HG02973 (cell line): ENCODE results near the gene BCL7B.
"Not testable (repeated sequence)": the region's sequence is repeated elsewhere in the genome, so short reads cannot be mapped to it uniquely, and the experiment has no call there.

Experiments used
- ATAC-seq: cut with Tn5 transposase; IDR thresholded peaks from one replicate; pipeline ENCODE4 v1.9.1; 2021; ENCODE audit warnings: moderate library complexity; ENCODE audit not compliant: unreplicated experiment

Gene BCL7B

DNA sequence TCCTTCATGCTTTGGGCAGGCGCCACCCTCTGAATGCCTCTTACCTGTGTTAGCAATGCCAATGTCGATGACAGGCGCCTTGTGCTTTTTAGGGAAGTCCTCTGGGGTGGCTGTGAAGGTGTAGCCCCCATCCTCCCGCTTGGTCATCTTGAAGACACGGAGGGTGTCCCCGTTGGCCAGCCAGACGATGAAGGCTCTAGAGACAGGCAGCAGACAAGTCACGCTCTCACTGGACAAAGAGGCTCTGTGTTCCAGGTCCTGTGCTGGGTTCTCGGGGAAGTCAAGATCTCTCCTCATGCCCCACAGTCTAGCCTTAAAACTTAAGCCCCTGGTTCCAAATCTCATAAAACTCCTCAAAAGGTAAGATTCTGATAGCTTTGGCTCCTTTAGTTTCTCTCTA lies 15.8 kb upstream of the BCL7B start:
- no peak for ATAC-seq

GRCh38 chr7:73572767-73573186 lies 15.3 kb upstream of the BCL7B start:
- ATAC-seq: no peak

- ATAC-seq: no peak
These were observed 13.5 kb upstream of the BCL7B start for GRCh38 chr7:73570977-73571376.

DNA sequence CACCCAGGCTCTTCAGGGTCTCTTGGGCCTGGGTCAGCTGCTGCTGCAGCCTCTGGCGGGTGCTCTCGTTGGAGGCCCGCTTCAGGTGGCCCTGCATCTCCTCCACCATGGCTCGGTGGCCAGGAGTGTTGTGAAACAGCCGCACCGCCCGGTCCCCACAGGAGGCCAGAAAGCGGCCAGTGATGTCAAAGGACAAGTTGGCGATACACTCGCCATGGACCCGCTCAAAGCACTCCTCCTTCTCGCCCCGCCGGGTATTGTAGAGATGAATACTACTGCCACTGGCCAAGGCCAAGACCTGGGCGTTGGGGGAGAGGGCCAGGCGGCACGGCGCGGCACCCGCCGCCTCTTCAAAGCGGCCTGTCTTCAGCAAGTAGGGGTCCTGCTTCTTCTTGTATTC lies 13.0 kb upstream of the BCL7B start:
- ATAC-seq: no peak

GRCh38 chr7:73569042-73569608 lies 11.6 kb upstream of the BCL7B start:
- ATAC-seq: no peak

DNA sequence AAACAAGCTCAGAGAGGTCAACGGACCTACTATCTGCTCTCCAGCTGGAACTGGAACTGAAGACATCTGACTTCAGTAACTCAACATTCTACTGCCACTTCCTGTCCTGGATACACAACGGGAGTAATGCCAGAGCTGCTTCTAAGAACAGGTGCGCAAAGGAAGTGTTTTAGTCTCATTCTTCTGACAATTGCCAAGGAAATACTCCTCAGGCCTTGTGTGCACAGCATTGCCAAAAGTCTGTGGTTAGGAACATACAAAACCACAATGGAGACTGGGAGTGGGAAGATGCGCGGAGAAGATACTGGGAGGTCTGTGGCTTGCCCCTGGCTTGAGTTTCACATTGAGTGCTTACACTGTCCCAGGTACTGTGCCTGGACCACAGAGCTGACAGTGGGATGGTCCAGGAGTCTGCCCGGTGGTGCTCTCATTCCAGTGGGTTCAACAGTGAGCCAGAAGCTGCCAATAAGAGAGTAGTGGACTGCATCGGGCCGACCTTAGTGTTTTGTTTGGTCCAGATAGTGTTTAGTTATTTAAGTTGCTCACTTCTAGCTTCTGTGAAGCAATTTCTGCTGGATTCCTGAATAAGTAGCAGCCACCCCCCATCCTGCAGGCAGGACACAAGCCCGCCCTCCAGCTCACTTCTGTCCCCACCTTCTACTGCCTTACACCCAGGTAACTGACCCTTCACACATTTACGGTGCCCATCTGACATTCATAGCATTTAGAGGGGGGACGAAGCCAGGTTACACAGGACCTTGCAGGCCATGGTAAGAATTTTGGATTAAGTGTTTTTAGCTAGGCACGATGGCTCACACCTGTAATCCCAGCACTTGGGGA lies 10.6 kb upstream of the BCL7B start:
- ATAC-seq: no peak

DNA sequence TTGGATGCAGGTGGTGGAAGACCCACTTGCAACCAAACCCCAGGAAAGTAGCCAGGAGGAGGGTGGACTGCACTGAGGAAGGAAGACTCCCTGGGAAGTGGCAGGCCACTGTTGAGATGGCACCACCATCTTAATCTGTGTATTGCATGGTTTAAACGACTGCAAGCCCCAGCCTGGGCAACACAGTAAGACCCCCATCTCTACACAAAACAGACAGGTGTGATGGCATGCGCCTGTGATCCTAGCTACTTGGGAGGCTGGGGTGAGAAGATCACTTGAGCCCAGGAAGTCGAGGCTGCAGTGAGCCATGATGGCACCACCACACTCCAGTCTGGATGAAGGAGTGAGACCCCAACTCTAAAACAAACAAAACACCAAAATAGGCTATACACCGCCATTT lies 9.7 kb upstream of the BCL7B start:
- no peak for ATAC-seq

- not testable (repeated sequence) for ATAC-seq
These were observed 8.9 kb upstream of the BCL7B start for GRCh38 chr7:73566431-73566830.

- no peak for ATAC-seq
These were observed 8.3 kb upstream of the BCL7B start for GRCh38 chr7:73565675-73566340.

GRCh38 chr7:73560109-73560835 lies 2.8 kb upstream of the BCL7B start:
- ATAC-seq: no peak

GRCh38 chr7:73557108-73557396 lies 438 bp downstream of the BCL7B start:
- peak; percentile 87 for ATAC-seq

- ATAC-seq: no peak
These were observed 1.0 kb downstream of the BCL7B start for GRCh38 chr7:73556208-73557107.

- ATAC-seq: no peak
These were observed 2.0 kb downstream of the BCL7B start for GRCh38 chr7:73555411-73555982.

GRCh38 chr7:73550093-73550492 lies 7.4 kb downstream of the BCL7B start:
- ATAC-seq: not testable (repeated sequence)

DNA sequence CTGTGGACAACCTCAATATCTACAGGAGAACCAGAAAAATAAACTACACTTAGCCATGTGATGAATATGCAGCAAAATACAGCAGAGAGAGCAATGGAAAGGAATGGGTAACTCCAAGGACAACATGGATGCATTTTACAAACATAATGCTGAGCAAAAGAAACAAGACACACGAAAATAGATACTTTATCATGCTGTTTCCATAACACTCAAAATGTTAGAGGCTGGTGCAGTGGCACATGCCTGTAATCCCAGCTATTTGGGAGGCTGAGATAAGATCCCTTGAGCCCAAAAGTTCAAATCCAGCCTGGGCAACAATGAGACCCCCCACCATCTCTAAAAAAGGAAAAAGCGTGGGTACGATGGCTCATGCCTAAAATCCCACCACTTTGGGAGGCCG lies 8.3 kb downstream of the BCL7B start:
- ATAC-seq: no peak

GRCh38 chr7:73547841-73548240 lies 9.6 kb downstream of the BCL7B start:
- ATAC-seq: no peak

- ATAC-seq: no peak
These were observed 12.8 kb downstream of the BCL7B start for GRCh38 chr7:73544678-73545077.

- ATAC-seq: no peak
These were observed 15.8 kb downstream of the BCL7B start for GRCh38 chr7:73541722-73542121.

- ATAC-seq: no peak
These were observed 17.8 kb downstream of the BCL7B start for GRCh38 chr7:73539709-73540108.

DNA sequence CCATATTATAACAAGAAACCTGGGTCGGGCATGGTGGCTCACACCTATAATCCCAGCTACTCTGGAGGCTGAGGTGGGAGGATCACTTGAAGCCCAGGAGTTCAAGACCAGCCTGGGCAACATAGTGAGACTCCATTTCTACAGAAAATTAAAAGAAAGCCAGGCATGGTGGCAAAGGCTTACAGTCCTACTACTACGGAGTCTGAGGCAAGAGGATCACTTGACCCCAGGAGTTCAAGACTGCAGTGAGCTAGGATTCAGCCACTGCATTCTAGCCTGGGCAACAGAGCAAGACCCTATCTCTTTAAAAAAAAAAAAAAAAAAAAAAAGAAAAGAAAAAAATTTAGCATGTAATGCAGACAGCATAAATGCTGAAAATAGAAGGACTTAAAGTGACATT lies 19.0 kb downstream of the BCL7B start:
- ATAC-seq: not testable (repeated sequence)
